Measurements from ENCODE around the gene KIF26B.
"Not testable (repeated sequence)": the region's sequence is repeated elsewhere in the genome, so short reads cannot be mapped to it uniquely, and the experiment has no call there.

KIF26B gene

GRCh38 chr1:245306020-245306419 lies 151.2 kb downstream of the KIF26B start:
- no peak overlapping the region for H3K27ac ChIP-seq
- DNase-seq (ENCODE audit: low read depth, low spot score), result no peak

GRCh38 chr1:245306628-245307410 lies 152.0 kb downstream of the KIF26B start:
- H3K27ac ChIP-seq, result no peak overlapping the region
- DNase-seq (ENCODE audit: low read depth, low spot score), result no peak

GRCh38 chr1:245310571-245311531 lies 156.1 kb downstream of the KIF26B start:
- no peak for DNase-seq (ENCODE audit: low read depth, low spot score)
- H3K27ac ChIP-seq, result no peak overlapping the region

- DNase-seq (ENCODE audit: low read depth, low spot score), result no peak
These were observed 157.2 kb downstream of the KIF26B start for GRCh38 chr1:245311887-245312536.

GRCh38 chr1:245313576-245313975 lies 158.8 kb downstream of the KIF26B start:
- no peak overlapping the region for H3K27ac ChIP-seq
- no peak for DNase-seq (ENCODE audit: low read depth, low spot score)

More at GRCh38 chr1:245311887-245312536, 157.2 kb downstream of the KIF26B start:
- no peak overlapping the region for H3K27ac ChIP-seq

GRCh38 chr1:245316784-245317183 lies 162.0 kb downstream of the KIF26B start:
- no peak for DNase-seq (ENCODE audit: low read depth, low spot score)
- no peak overlapping the region for H3K27ac ChIP-seq

- DNase-seq (ENCODE audit: low read depth, low spot score), result no peak
- no peak overlapping the region for H3K27ac ChIP-seq
These were observed 162.4 kb downstream of the KIF26B start for GRCh38 chr1:245317217-245317616.

- DNase-seq (ENCODE audit: low read depth, low spot score), result no peak
These were observed 164.3 kb downstream of the KIF26B start for GRCh38 chr1:245319094-245319493.

GRCh38 chr1:245322673-245323072 lies 167.9 kb downstream of the KIF26B start:
- DNase-seq (ENCODE audit: low read depth, low spot score), result no peak
- no peak overlapping the region for H3K27ac ChIP-seq

More at GRCh38 chr1:245319094-245319493, 164.3 kb downstream of the KIF26B start:
- no peak overlapping the region for H3K27ac ChIP-seq

- DNase-seq (ENCODE audit: low read depth, low spot score); H3K27ac ChIP-seq: not testable (repeated sequence)
These were observed 169.0 kb downstream of the KIF26B start for GRCh38 chr1:245323765-245324164.

GRCh38 chr1:245325922-245326795 lies 171.4 kb downstream of the KIF26B start:
- DNase-seq (ENCODE audit: low read depth, low spot score), result no peak
- no peak overlapping the region for H3K27ac ChIP-seq

GRCh38 chr1:245327360-245327759 lies 172.6 kb downstream of the KIF26B start:
- H3K27ac ChIP-seq, result no peak overlapping the region
- no peak for DNase-seq (ENCODE audit: low read depth, low spot score)

GRCh38 chr1:245327842-245328241 lies 173.1 kb downstream of the KIF26B start:
- DNase-seq (ENCODE audit: low read depth, low spot score), result no peak
- no peak overlapping the region for H3K27ac ChIP-seq

GRCh38 chr1:245330951-245331350 lies 176.2 kb downstream of the KIF26B start:
- no peak overlapping the region for H3K27ac ChIP-seq
- DNase-seq (ENCODE audit: low read depth, low spot score), result no peak

GRCh38 chr1:245332085-245332484 lies 177.3 kb downstream of the KIF26B start:
- no peak overlapping the region for H3K27ac ChIP-seq

GRCh38 chr1:245332513-245332912 lies 177.7 kb downstream of the KIF26B start:
- H3K27ac ChIP-seq, result no peak overlapping the region
- DNase-seq (ENCODE audit: low read depth, low spot score), result no peak

More at GRCh38 chr1:245332085-245332484, 177.3 kb downstream of the KIF26B start:
- DNase-seq (ENCODE audit: low read depth, low spot score), result no peak

GRCh38 chr1:245334235-245334634 lies 179.4 kb downstream of the KIF26B start:
- H3K27ac ChIP-seq, result no peak overlapping the region
- no peak for DNase-seq (ENCODE audit: low read depth, low spot score)

GRCh38 chr1:245334827-245335490 lies 180.2 kb downstream of the KIF26B start:
- H3K27ac ChIP-seq, result no peak overlapping the region
- DNase-seq (ENCODE audit: low read depth, low spot score), result no peak

GRCh38 chr1:245335684-245336083 lies 180.9 kb downstream of the KIF26B start:
- not testable (repeated sequence) for DNase-seq (ENCODE audit: low read depth, low spot score); H3K27ac ChIP-seq

All from epithelial cell of prostate (primary cell).